Stimulated activated CD4-positive, alpha-beta T cell treated with anti-CD3 and anti-CD28 coated beads, Interleukin-12 subunit alpha, Interleukin-12 subunit beta, amount 100 ng/mL, for 48 hours (primary cell): ENCODE data around the gene SLC12A7.
"Not testable (repeated sequence)": the region's sequence is repeated elsewhere in the genome, so short reads cannot be mapped to it uniquely, and the experiment has no call there.

Experiments
- DNase-seq, 3 donors: peaks; one replicate each; pipeline ENCODE4 v3.0.0-alpha.2; 2020; ENCODE audit warnings: low read depth in 2 of 3, low spot score in 1 of 3

SLC12A7 gene

GRCh38 chr5:1111727-1112289, at the start of gene SLC12A7:
SLC12A7 (minus strand) TSS chr5:1112063; CDS start chr5:1111991, 72 bp downstream.
- DNase-seq = peak; percentile 15 to 46 (median 46)

GRCh38 chr5:1161108-1161832, 49.4 kb upstream of the SLC12A7 start:
- DNase-seq = no peak

GRCh38 chr5:1159774-1160406, 48.0 kb upstream of the SLC12A7 start:
- DNase-seq = no peak

GRCh38 chr5:1159341-1159675, 47.4 kb upstream of the SLC12A7 start:
- no peak for DNase-seq

- DNase-seq = no peak
These were observed 46.9 kb upstream of the SLC12A7 start for GRCh38 chr5:1158647-1159340.

- DNase-seq = not testable (repeated sequence)
These were observed 45.7 kb upstream of the SLC12A7 start for GRCh38 chr5:1157461-1157986.

GRCh38 chr5:1156754-1157460, 45.0 kb upstream of the SLC12A7 start:
- DNase-seq = no peak

GRCh38 chr5:1156033-1156753, 44.3 kb upstream of the SLC12A7 start:
- no peak for DNase-seq

- no peak for DNase-seq
These were observed 43.5 kb upstream of the SLC12A7 start for GRCh38 chr5:1155191-1156032.

- no peak for DNase-seq
These were observed 41.6 kb upstream of the SLC12A7 start for GRCh38 chr5:1153428-1153827.

- DNase-seq = no peak
These were observed 41.0 kb upstream of the SLC12A7 start for GRCh38 chr5:1152771-1153282.

- no peak for DNase-seq
These were observed 40.3 kb upstream of the SLC12A7 start for GRCh38 chr5:1152156-1152555.

- DNase-seq = no peak
These were observed 39.5 kb upstream of the SLC12A7 start for GRCh38 chr5:1151316-1151715.

GRCh38 chr5:1150866-1151265, 39.0 kb upstream of the SLC12A7 start:
- no peak for DNase-seq

- no peak for DNase-seq
These were observed 33.0 kb upstream of the SLC12A7 start for GRCh38 chr5:1144638-1145396.

- DNase-seq = no peak
These were observed 32.2 kb upstream of the SLC12A7 start for GRCh38 chr5:1144089-1144488.

- DNase-seq = no peak
These were observed 31.7 kb upstream of the SLC12A7 start for GRCh38 chr5:1143670-1143951.

GRCh38 chr5:1142886-1143669, 31.2 kb upstream of the SLC12A7 start:
- DNase-seq = no peak
